GM18505 (cell line): ENCODE measurements around the gene CYP4F12.

ENCODE experiments used
- ATAC-seq: cut with Tn5 transposase; IDR thresholded peaks from one replicate; pipeline ENCODE4 v1.9.1; 2021; ENCODE audit not compliant: unreplicated experiment
- POLR2A ChIP-seq: IDR thresholded peaks from 4 replicates; pipeline ENCODE4 v1.6.1; 2011; ENCODE audit warnings: borderline replicate concordance; ENCODE audit not compliant: insufficient read depth, insufficient read length; ENCODE audit errors: extremely low read depth

CYP4F12 gene

GRCh38 chr19:15672580-15673175 lies at the start of gene CYP4F12:
Gene CYP4F12, plus strand, starts transcription at chr19:15673087. Its CDS starts 443 bp downstream, at chr19:15673530.
- ATAC-seq: no peak
- no peak for TF ChIP-seq POLR2A

GRCh38 chr19:15623711-15624318 lies 49.1 kb upstream of the CYP4F12 start:
- no peak for TF ChIP-seq POLR2A
- ATAC-seq: no peak

- ATAC-seq: no peak
- TF ChIP-seq POLR2A: no peak
Measured at GRCh38 chr19:15628236-15629002, 44.5 kb upstream of the CYP4F12 start.

DNA sequence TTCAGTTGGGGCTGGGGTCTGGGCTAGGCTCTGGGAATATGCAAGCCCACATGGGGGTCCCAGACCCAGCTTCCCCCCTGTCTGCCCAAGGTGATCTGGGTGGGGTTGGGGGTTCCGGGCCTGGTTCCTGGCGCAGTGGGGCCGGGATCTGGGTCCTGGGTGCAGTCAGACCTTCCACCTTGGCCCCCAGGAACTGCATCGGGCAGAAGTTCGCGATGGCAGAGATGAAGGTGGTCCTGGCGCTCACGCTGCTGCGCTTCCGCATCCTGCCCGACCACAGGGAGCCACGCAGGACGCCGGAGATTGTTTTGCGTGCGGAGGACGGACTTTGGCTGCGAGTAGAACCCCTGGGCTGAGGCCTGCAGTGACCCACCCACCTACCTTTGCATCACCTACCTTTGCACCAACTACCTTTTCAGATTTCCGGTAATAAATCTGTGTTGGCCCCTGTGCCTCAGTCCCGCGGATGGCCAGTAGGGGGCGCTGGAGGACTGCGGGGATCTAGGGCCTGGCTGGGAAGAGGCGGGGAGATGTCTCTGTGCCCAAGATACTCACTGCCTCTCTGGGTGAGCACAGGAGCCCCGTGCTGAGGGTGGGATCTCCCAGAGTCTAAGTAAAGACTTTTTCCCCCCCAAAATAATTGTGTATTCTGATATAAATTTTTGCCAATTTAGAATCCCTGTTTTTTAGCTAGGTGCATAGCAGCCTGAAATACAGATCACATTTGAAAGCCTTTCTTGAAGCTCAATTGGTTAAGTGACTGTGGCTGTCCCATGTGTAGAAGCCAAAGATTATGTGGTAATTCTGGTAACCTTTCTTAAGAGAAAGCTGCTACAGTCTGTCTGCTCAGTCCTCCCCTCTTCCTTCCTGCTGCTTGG lies 43.6 kb upstream of the CYP4F12 start:
- no peak for ATAC-seq
- no peak for TF ChIP-seq POLR2A

DNA sequence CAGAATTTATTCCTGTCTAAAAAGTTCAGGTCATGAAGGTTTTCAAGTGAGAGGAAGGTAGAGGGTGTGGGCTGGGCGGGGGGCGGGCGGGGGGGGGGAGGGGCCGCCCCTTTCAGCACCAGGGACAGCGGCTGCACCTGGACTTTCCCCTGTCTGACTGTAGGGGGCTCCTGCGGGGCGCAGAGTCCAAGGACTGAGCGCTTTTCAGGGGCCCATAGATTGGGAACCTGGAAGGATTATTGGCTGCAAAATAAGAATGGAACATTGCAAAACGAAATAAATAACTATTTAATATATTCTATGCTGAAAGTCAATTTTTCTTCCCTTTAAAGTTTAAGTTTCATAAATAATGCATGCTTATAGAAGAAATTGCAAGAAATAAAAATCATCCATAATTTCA lies 41.1 kb upstream of the CYP4F12 start:
- no peak for TF ChIP-seq POLR2A
- no peak for ATAC-seq

GRCh38 chr19:15633082-15633835 lies 39.6 kb upstream of the CYP4F12 start:
- no peak for ATAC-seq
- TF ChIP-seq POLR2A: no peak

DNA sequence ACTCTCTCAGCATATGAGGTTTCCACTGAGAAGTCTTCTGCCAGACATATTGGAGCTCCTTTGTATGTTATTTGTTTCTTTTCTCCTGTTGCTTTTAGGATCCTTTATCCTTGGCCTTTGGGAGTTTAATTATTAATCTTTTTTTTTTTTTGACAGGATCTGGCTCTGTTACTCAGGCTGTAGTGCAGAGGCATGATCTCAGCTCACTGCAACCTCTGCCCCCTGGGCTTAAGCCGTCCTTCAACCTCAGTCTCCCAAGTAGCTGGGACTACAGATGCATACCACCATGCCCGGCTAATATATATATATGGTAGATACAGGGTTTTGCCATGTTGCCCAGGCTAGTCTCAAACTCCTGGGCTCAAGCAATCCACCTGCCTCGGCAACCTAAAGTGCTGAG lies 38.8 kb upstream of the CYP4F12 start:
- ATAC-seq: no peak
- no peak for TF ChIP-seq POLR2A

DNA sequence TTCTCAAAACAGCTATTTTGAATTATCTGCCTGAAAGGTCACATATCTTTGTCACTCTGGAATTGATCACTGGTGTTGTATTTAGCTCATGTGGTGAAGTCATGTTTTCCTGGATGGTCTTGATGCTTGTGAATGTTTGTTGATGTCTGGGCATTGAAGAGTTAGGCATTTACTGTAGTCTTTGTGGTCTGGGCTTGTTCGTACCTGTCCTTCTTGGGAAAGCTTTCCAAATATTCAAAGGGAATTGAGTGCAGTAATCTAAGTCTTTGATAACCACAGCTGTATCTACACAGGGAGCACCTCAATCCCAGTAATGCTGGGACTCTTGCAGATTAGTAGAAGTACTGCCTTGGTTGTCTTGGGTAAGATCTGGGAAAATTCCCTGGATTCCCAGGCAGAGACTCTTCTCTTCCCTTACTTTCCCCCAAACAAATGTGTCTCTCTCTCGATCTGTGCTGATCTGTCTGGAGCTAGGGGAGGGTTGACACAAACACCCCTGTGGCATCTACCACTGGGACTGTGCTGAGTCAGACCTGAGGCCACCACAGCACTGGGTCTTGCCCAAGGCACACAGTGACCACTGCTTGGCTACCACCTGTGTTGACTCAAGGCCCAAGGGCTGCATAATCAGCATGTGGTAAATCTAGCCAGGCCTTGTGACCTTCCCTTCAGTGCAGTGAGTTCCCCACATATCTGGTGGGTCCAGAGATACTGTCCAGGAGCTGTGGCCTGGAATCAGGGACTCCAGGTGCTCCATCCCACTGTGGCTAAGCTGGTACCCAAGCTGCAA lies 37.7 kb upstream of the CYP4F12 start:
- no peak for ATAC-seq
- no peak for TF ChIP-seq POLR2A

- no peak for ATAC-seq
- TF ChIP-seq POLR2A: no peak
Measured at GRCh38 chr19:15636026-15636425, 36.9 kb upstream of the CYP4F12 start.

GRCh38 chr19:15639596-15639995 lies 33.3 kb upstream of the CYP4F12 start:
- no peak for ATAC-seq
- no peak for TF ChIP-seq POLR2A

- TF ChIP-seq POLR2A: no peak
- no peak for ATAC-seq
Measured at GRCh38 chr19:15640294-15640903, 32.5 kb upstream of the CYP4F12 start, which contains the start of gene CYP4F3. Gene CYP4F3, plus strand, starts transcription at chr19:15640897. Its CDS starts 519 bp downstream, at chr19:15641416.

DNA sequence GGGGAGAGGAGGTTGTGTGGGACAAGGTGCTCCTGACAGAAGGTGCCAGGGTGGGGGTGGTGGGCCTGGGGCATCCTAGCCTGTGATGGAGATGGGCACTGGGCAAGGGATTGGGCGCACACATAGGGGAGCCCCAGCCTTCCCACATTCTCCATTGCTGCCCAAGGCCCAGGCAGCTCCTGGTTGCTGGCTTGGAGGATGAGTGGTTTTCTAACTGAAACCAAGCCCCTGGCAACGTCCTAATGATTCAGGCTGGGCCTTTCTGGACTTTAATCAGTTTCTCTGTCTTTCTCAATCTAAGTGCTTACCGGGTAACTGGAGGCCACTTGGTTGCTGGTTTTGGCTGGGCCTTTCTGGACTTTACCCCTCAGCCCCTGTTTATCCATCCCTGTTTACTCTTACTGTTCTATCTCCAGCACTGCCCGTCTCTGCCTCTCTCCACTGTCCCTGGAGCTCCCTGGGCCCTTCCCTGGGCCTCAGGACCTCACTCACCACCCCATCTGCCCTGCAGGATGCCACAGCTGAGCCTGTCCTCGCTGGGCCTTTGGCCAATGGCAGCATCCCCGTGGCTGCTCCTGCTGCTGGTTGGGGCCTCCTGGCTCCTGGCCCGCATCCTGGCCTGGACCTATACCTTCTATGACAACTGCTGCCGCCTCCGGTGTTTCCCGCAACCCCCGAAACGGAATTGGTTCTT lies 31.8 kb upstream of the CYP4F12 start:
- TF ChIP-seq POLR2A: no peak

More for the DNA sequence above, 31.8 kb upstream of the CYP4F12 start:
- ATAC-seq: no peak
